Transverse colon (tissue), 4 donors: ENCODE results near the gene LCMT1. TPM values are rescaled to one million over a fixed set of nuclear protein-coding genes. Genes with fewer than 3 reads are reported as not detected.

ENCODE experiments used
- DNase-seq: peaks from one replicate; pipeline ENCODE4 v3.0.0-alpha.2; 2019
- H3K27ac ChIP-seq, 4 donors: fragments of 200-600 bp; sonication (generic); 2 replicates each; pipeline ENCODE4 v1.5.1; 2016 to 2018; ENCODE audit warnings: inconsistent platforms in 4 of 4
- H3K27me3 ChIP-seq: fragments of 200-600 bp; sonication (generic); 2 replicates; pipeline ENCODE4 v1.5.1; 2017; ENCODE audit warnings: inconsistent platforms
- H3K36me3 ChIP-seq, 4 donors: fragments of 200-600 bp; sonication (generic); 2 replicates each; pipeline ENCODE4 v1.5.1; 2017 to 2019; ENCODE audit warnings: inconsistent platforms in 4 of 4
- H3K4me1 ChIP-seq, 4 donors: fragments of 200-600 bp; sonication (generic); 2 replicates each; pipeline ENCODE4 v1.5.1; 2017 to 2020; ENCODE audit warnings: inconsistent platforms in 4 of 4
- H3K4me3 ChIP-seq, 4 donors: fragments of 200-600 bp; sonication (generic); 1 replicate in 1 of 4; 2 replicates in 3 of 4; pipeline versions ENCODE4 v1.5.1 to v1.6.1; 2017 to 2019; ENCODE audit warnings: inconsistent platforms in 4 of 4
- H3K9me3 ChIP-seq, 2 donors: fragments of 200-600 bp; sonication (generic); 2 replicates each; pipeline ENCODE4 v1.5.1; 2017 to 2019; ENCODE audit warnings: inconsistent platforms in 2 of 2
- CTCF ChIP-seq, 5 experiments: fragments of 200-600 bp in 3 of 5; fragments of 450-650 bp in 2 of 5; sonication (generic) in 3 of 5; IDR thresholded peaks; 1 replicate in 2 of 5; 2 replicates in 3 of 5; pipeline ENCODE4 v1.5.1; 2016 to 2017; ENCODE audit warnings: antibody characterized with exemption in 5 of 5, inconsistent platforms in 3 of 5, mild to moderate bottlenecking in 2 of 5, moderate library complexity in 1 of 5
- EP300 ChIP-seq: sonication (generic); formaldehyde crosslinking; IDR thresholded peaks from one replicate; pipeline ENCODE4 v1.6.1; 2017; ENCODE audit warnings: antibody characterized with exemption, low read depth
- POLR2A ChIP-seq: fragments of 450-650 bp; IDR thresholded peaks from one replicate; pipeline ENCODE4 v1.6.1; 2016; ENCODE audit warnings: antibody characterized with exemption, mild to moderate bottlenecking, moderate library complexity
- POLR2AphosphoS5 ChIP-seq, 3 donors: sonication (generic); formaldehyde crosslinking; IDR thresholded peaks; one replicate each; pipeline ENCODE4 v1.6.1; 2016; ENCODE audit warnings: antibody characterized with exemption in 3 of 3
- WGBS, 2 donors: methylation state at CpG; one replicate each; pipeline ENCODE4 v1.1.5; 2018; ENCODE audit warnings: low coverage in 1 of 2; 5-methylcytosine and 5-hydroxymethylcytosine counted together
- in situ Hi-C, 4 donors: fragments of 200-750 bp; cut with MboI; loops; one replicate each; pipeline versions ENCODE4 v1.15.0 to v1.15.1; 2017; ENCODE audit warnings: low sequenced_read_pairs in 3 of 4, low pct_ligation_motif_present in 1 of 4, low pct_unique_long_range_greater_than_20kb in 1 of 4
- intact Hi-C: fragments of 100-400 bp; cut with DNase I; formaldehyde crosslinking; loops from one replicate; pipeline ENCODE4 v1.15.1; 2023; ENCODE audit warnings: low total_unique reads
- total RNA-seq, 4 donors: library from RNA; depleted of rRNA; stranded (reverse); fragments of >200 nt; gene quantifications; one replicate each; pipeline ENCODE4 v1.1.0, GENCODE V29; 2016

The LCMT1 gene
- total RNA-seq, 4 donors from 2014 or later, result 23.5 to 53.7 (median 43.6) TPM

- in situ Hi-C loops, result loop anchor here in 2 of 4 donors (10.0 to 25.0 kb wide), 2 partner anchors 147 to 160 kb away; partner anchors contain the start of gene AQP8 (in 1 of the 2)
- no peaks in the 10 kb centered on the region for H3K36me3 ChIP-seq
Observed at GRCh38 chr16:25064937-25065336, 46.6 kb upstream of the LCMT1 start.

GRCh38 chr16:25065899-25066298 is 45.6 kb upstream of the LCMT1 start:
- Histone ChIP-seq H3K27me3 (no peaks in the 10 kb centered on the region), H3K27ac (peak overlapping the region; percentile 93 to 96 (median 95)), H3K36me3 (no peaks in the 10 kb centered on the region), H3K9me3 (no peaks in the 10 kb centered on the region), H3K4me1 (peaks cover 0 to 16% (median 11%) of the 10 kb centered on the region in 4 donors), H3K4me3 (no peak overlapping the region)
- WGBS, 2 donors, result 73% methylated on average over 8 of the region's 8 CpGs; no CpG with 5 or more reads in 1 of the 2 donors
- in situ Hi-C loops, result loop anchor here in 2 of 4 donors (10.0 to 25.0 kb wide), 2 partner anchors 146 to 159 kb away; partner anchors contain the start of gene AQP8 (in 1 of the 2)
- TF ChIP-seq POLR2AphosphoS5 (IDR thresholded peaks at IDR 0.05) (no peak), EP300 (no peak), POLR2A (no peak), CTCF (IDR thresholded peaks at IDR 0.05) (no peak)
- DNase-seq, result no peak
- intact Hi-C loops, result no loop called here

More at GRCh38 chr16:25064937-25065336, 46.6 kb upstream of the LCMT1 start:
- Histone ChIP-seq H3K4me3 (no peak overlapping the region), H3K27ac (no peak overlapping the region), H3K27me3 (no peaks in the 10 kb centered on the region), H3K4me1 (peaks cover 0 to 20% (median 11%) of the 10 kb centered on the region in 4 donors), H3K9me3 (no peaks in the 10 kb centered on the region)
- 74 to 93% methylated on average over 6 of the region's 6 CpGs for whole genome bisulfite sequencing, 2 donors
- no peak for DNase-seq
- intact Hi-C loops, result no loop called here
- TF ChIP-seq EP300, result no peak
- TF ChIP-seq CTCF (IDR thresholded peaks at IDR 0.05), result no peak
- TF ChIP-seq POLR2AphosphoS5 (IDR thresholded peaks at IDR 0.05), result no peak
- TF ChIP-seq POLR2A, result no peak

GRCh38 chr16:25066426-25066746 is 45.2 kb upstream of the LCMT1 start:
- H3K9me3 ChIP-seq, result no peaks in the 10 kb centered on the region
- H3K27ac ChIP-seq, result peak overlapping the region; percentile 93 to 96 (median 95)
- TF ChIP-seq POLR2A (no peak), EP300 (no peak), POLR2AphosphoS5 (IDR thresholded peaks at IDR 0.05) (no peak), CTCF (IDR thresholded peaks at IDR 0.05) (no peak)
- no peaks in the 10 kb centered on the region for H3K27me3 ChIP-seq
- WGBS, 2 donors, result 0 to 35% methylated on average over 4 to 16 of the region's 16 CpGs
- H3K4me3 ChIP-seq, result peak overlapping the region; percentile 77 to 95 (median 87)
- H3K4me1 ChIP-seq, result peaks cover 0 to 16% (median 11%) of the 10 kb centered on the region in 4 donors
- intact Hi-C loops, result no loop called here
- in situ Hi-C loops, result loop anchor here in 2 of 4 donors (10.0 to 25.0 kb wide), 2 partner anchors 146 to 158 kb away; partner anchors contain the start of gene AQP8 (in 1 of the 2)
- no peak for DNase-seq
- H3K36me3 ChIP-seq, result no peaks in the 10 kb centered on the region

GRCh38 chr16:25066747-25067631 is 44.6 kb upstream of the LCMT1 start:
- intact Hi-C loops, result no loop called here
- in situ Hi-C loops, result loop anchor here in 2 of 4 donors (10.0 to 25.0 kb wide), 2 partner anchors 145 to 158 kb away; partner anchors contain the start of gene AQP8 (in 1 of the 2)
- 0 to 1% methylated on average over 6 to 21 of the region's 63 CpGs for WGBS, 2 donors
- Histone ChIP-seq H3K27ac (peak overlapping the region; percentile 93 to 96 (median 95)), H3K9me3 (no peaks in the 10 kb centered on the region), H3K36me3 (no peaks in the 10 kb centered on the region), H3K4me3 (peak overlapping the region; percentile 77 to 95 (median 87)), H3K27me3 (no peaks in the 10 kb centered on the region), H3K4me1 (peaks cover 0 to 16% (median 11%) of the 10 kb centered on the region in 4 donors)
- DNase-seq, result peak; percentile 88
- TF ChIP-seq POLR2A (peak; percentile 87), POLR2AphosphoS5 (IDR thresholded peaks at IDR 0.05) (peak; percentile 92 to 95 (median 94)), CTCF (IDR thresholded peaks at IDR 0.05) (peak in 1 of 5 experiments; percentile 9), EP300 (no peak)
